ENCODE results near the gene LPAR2.

DNA sequence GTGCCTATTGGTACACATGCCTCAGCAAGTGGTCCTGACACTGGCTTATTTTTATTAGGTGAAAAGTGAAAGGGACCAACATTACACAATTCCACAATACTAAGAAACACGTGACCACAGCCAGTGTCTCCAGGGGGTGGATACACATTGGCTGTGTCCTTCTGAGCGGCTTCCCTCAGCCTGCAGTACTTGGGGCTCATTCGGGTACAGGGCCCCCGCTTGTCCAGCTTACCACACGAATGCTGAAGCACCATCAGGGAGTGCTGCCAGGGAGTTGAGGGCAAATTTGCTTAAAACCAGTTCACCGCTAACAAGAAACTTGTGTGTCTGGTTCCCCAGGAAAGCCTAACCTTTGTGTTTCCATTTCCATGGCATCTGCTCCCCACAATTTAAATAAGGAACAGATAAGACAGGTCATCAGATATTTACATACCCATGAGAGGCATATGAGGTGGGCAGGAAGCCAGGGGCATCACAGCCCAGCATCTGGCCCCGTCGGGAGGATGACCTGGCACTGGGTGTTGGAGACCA is 32.8 kb downstream of the LPAR2 start:
- TF ChIP-seq POLR2AphosphoS5 (IDR thresholded peaks at IDR 0.05) (no peak), POLR2A (IDR thresholded peaks at IDR 0.05) (no peak)

Measured in gastroesophageal sphincter (tissue), 2 donors.